IMR-90 (cell line): ENCODE results near the gene MRAP. TPM values are rescaled to one million over a fixed set of nuclear protein-coding genes. Genes with fewer than 3 reads are reported as not detected.

ENCODE experiments used
- ATAC-seq: fragments of 200-7000 bp; cut with Tn5 transposase; 2 replicates; pipeline ENCODE4 v1.9.1; 2020; ENCODE audit warnings: low read depth, mild to moderate bottlenecking, moderate library complexity
- BruUV-seq: library from RNA; stranded (reverse); fragments of 400-500 nt; replicated peaks from 2 replicates; lab custom pipeline; 2021; lab: Mats Ljungman, UMichigan
- CTCF ChIA-PET: fragments of 300-600 bp; formaldehyde crosslinking; extraction: SDS; loops from one replicate; lab custom pipeline; 2021; ENCODE audit warnings: antibody characterized with exemption; lab: Yijun Ruan, JAX
- POLR2A ChIA-PET: fragments of 300-600 bp; sonication (Branson Sonifier 250); formaldehyde crosslinking; loops from one replicate; lab custom pipeline; 2022; ENCODE audit warnings: antibody characterized with exemption; ENCODE audit not compliant: unreplicated experiment; lab: Charles Lee
- DNase-seq: peaks from one replicate; pipeline ENCODE4 v3.0.0; 2013
- H2AFZ ChIP-seq: replicated peaks from 2 replicates; pipeline ENCODE3; 2013; ENCODE audit warnings: low read length, mild to moderate bottlenecking; ENCODE audit not compliant: poor library complexity
- H2AK5ac ChIP-seq: 2 replicates; pipeline ENCODE4 v1.6.1; 2013; ENCODE audit warnings: low read depth, low read length, inconsistent platforms
- H2AK9ac ChIP-seq: replicated peaks from 2 replicates; pipeline ENCODE3; 2013; ENCODE audit warnings: mild to moderate bottlenecking, low read depth, low read length, moderate library complexity; ENCODE audit not compliant: poor library complexity
- H2BK120ac ChIP-seq: 2 replicates; pipeline ENCODE4 v1.6.1; 2013; ENCODE audit warnings: low read depth, low read length, inconsistent platforms
- H2BK15ac ChIP-seq: 3 replicates; pipeline ENCODE4 v1.6.1; 2013; ENCODE audit warnings: low read depth, low read length, inconsistent platforms
- H2BK20ac ChIP-seq: 2 replicates; pipeline ENCODE4 v1.6.1; 2013; ENCODE audit warnings: low read depth, mild to moderate bottlenecking, inconsistent platforms, low read length, moderate library complexity
- H2BK5ac ChIP-seq: 2 replicates; pipeline ENCODE4 v1.6.1; 2013; ENCODE audit warnings: mild to moderate bottlenecking, low read depth, low read length, inconsistent platforms; ENCODE audit not compliant: poor library complexity, severe bottlenecking
- H3K14ac ChIP-seq: replicated peaks from 2 replicates; pipeline ENCODE4 v1.6.1; 2013; ENCODE audit warnings: low read depth, low read length, inconsistent platforms
- H3K18ac ChIP-seq: 2 replicates; pipeline ENCODE4 v1.6.1; 2013; ENCODE audit warnings: low read depth, low read length, control low read depth
- H3K23ac ChIP-seq: 2 replicates; pipeline ENCODE4 v1.6.1; 2013; ENCODE audit warnings: low read depth, low read length, inconsistent platforms
- H3K27ac ChIP-seq: 2 replicates; pipeline ENCODE4 v1.5.1; 2013; ENCODE audit warnings: mild to moderate bottlenecking, control low read depth, low read length; ENCODE audit not compliant: insufficient read depth
- H3K27me3 ChIP-seq: 2 replicates; pipeline ENCODE4 v1.6.1; 2013; ENCODE audit warnings: low read length; ENCODE audit not compliant: control insufficient read depth, insufficient read depth
- H3K36me3 ChIP-seq: 2 replicates; pipeline ENCODE4 v1.6.1; 2013; ENCODE audit warnings: low read length, mixed read lengths; ENCODE audit not compliant: control insufficient read depth, insufficient read depth
- H3K4ac ChIP-seq: 2 replicates; pipeline ENCODE4 v1.6.1; 2013; ENCODE audit warnings: low read depth, low read length, inconsistent platforms
- H3K4me1 ChIP-seq: 2 replicates; pipeline ENCODE4 v1.6.1; 2013; ENCODE audit warnings: low read length, mixed read lengths; ENCODE audit not compliant: control insufficient read depth, insufficient read depth
- H3K4me2 ChIP-seq: 2 replicates; pipeline ENCODE4 v1.6.1; 2013; ENCODE audit warnings: low read depth, mild to moderate bottlenecking, control low read depth, low read length, moderate library complexity
- H3K4me3 ChIP-seq: 2 replicates; pipeline ENCODE4 v1.5.1; 2013; ENCODE audit warnings: low read depth, mild to moderate bottlenecking, control low read depth, low read length, moderate library complexity; ENCODE audit not compliant: insufficient read depth
- H3K56ac ChIP-seq: 2 replicates; pipeline ENCODE4 v1.6.1; 2013; ENCODE audit warnings: low read length, inconsistent platforms; ENCODE audit not compliant: insufficient read depth; ENCODE audit errors: extremely low read depth
- H3K79me1 ChIP-seq, 2 experiments: 2 replicates each; pipeline ENCODE4 v1.6.1; 2013; ENCODE audit warnings: low read length in 2 of 2, inconsistent platforms in 1 of 2, low read depth in 1 of 2
- H3K9ac ChIP-seq: 2 replicates; pipeline ENCODE4 v1.6.1; 2013; ENCODE audit warnings: low read depth, low read length, control low read depth
- H3K9me1 ChIP-seq: 2 replicates; pipeline ENCODE4 v1.6.1; 2013; ENCODE audit warnings: low read length, inconsistent platforms; ENCODE audit not compliant: insufficient read depth
- H3K9me3 ChIP-seq: 2 replicates; pipeline ENCODE4 v1.6.1; 2013; ENCODE audit warnings: low read length; ENCODE audit not compliant: control insufficient read depth, insufficient read depth
- H4K20me1 ChIP-seq: 2 replicates; pipeline ENCODE4 v1.6.1; 2013; ENCODE audit warnings: low read length, inconsistent platforms; ENCODE audit not compliant: insufficient read depth
- H4K5ac ChIP-seq: 2 replicates; pipeline ENCODE4 v1.6.1; 2013; ENCODE audit warnings: mild to moderate bottlenecking, low read depth, low read length, control low read depth
- H4K8ac ChIP-seq, 2 experiments: 2 replicates each; pipeline ENCODE4 v1.6.1; 2013; ENCODE audit warnings: low read depth in 2 of 2, low read length in 2 of 2, control low read depth in 1 of 2, inconsistent platforms in 1 of 2
- H4K91ac ChIP-seq: 2 replicates; pipeline ENCODE4 v1.6.1; 2013; ENCODE audit warnings: low read depth, low read length, inconsistent platforms; ENCODE audit not compliant: insufficient read depth
- MAFK ChIP-seq: IDR thresholded peaks from 2 replicates; pipeline ENCODE4 v1.6.1; 2012; ENCODE audit warnings: low read depth, low read length, improper control_type of control experiment
- MXI1 ChIP-seq: IDR thresholded peaks from 2 replicates; pipeline ENCODE4 v1.6.1; 2012; ENCODE audit warnings: low read depth, mild to moderate bottlenecking, low read length, moderate library complexity, borderline replicate concordance
- WGBS, 2 experiments: methylation state at CpG; one replicate each; pipeline versions ENCODE4 v1.1.5 to v1.1.7; 2013; ENCODE audit warnings: missing lambda C conversion rate in 2 of 2; ENCODE audit not compliant: insufficient read length in 1 of 2; ENCODE audit errors: extremely low coverage in 2 of 2; 5-methylcytosine and 5-hydroxymethylcytosine counted together
- dilution Hi-C: fragments of 300-500 bp; cut with HindIII; formaldehyde crosslinking; loops from one replicate; pipeline ENCODE4 v1.14.3; 2018; ENCODE audit warnings: low sequenced_read_pairs; ENCODE audit not compliant: unreplicated experiment
- in situ Hi-C: fragments of 300-500 bp; cut with MboI; formaldehyde crosslinking; loops from 3 replicates; pipeline ENCODE4 v1.14.3; 2019; ENCODE audit warnings: low sequenced_read_pairs, inconsistent platforms, mixed read lengths
- intact Hi-C: fragments of 100-400 bp; cut with micrococcal nuclease; formaldehyde crosslinking; loops from 2 replicates; pipeline ENCODE4 v1.10.0; 2022
- polyA plus RNA-seq, 3 experiments: library from polyadenylated mRNA; depleted of rRNA; stranded (reverse); fragments of >200 nt; gene quantifications; 2 replicates each; pipeline ENCODE4 v1.2.3, GENCODE V29; 2012; ENCODE audit warnings: low replicate concordance in 1 of 3
- total RNA-seq: library from RNA; depleted of rRNA; stranded (reverse); fragments of >200 nt; gene quantifications from 2 replicates; pipeline ENCODE4 v1.2.3, GENCODE V29; 2012
- TF ChIP-seq, protein P1 (sequence below): fragments of 150-350 bp; IDR thresholded peaks from 2 replicates; pipeline ENCODE4 v1.6.1; 2017; ENCODE audit warnings: mild to moderate bottlenecking, antibody characterized with exemption, low read length, low read depth

Gene MRAP
- total and polyA plus RNA-seq, 2 of the 4 experiments (the other 2 are of a cell fraction), result not detected

- Histone ChIP-seq H4K5ac (no peak overlapping the region), H3K14ac (peak overlapping the region; percentile 52), H2AK5ac (0 out of 2 replicates have a peak overlapping the region, but pooled peaks have one; percentile 4), H4K8ac (no peak overlapping the region), H4K91ac (no peak overlapping the region), H2BK20ac (no peak overlapping the region), H3K27ac (no peak overlapping the region), H4K20me1 (no peaks in the 10 kb centered on the region; the same call in 1 of the 2 replicates), H2BK120ac (no peak overlapping the region), H3K79me1 (peaks cover 6 to 26% of the 10 kb centered on the region in 2 experiments; a peak in 3 of 4 replicates), H3K27me3 (no peaks in the 10 kb centered on the region), H3K4ac (no peak overlapping the region), H3K36me3 (peaks cover 37% of the 10 kb centered on the region), H3K4me3 (no peak overlapping the region), H3K4me2 (no peak overlapping the region), H3K9me3 (no peaks in the 10 kb centered on the region), H3K9me1 (peaks cover 10% of the 10 kb centered on the region), H2AK9ac (peak overlapping the region; percentile 52), H3K9ac (no peak overlapping the region), H2BK5ac (peak overlapping the region; percentile 40), H3K18ac (no peak overlapping the region), H3K56ac (no peak overlapping the region), H2AFZ (no peak overlapping the region), H2BK15ac (0 out of 3 replicates have a peak overlapping the region, but pooled peaks have one; percentile 30), H3K4me1 (peaks cover 9% of the 10 kb centered on the region), H3K23ac (peak overlapping the region; percentile 66; the same call in 1 of the 2 replicates)
- POLR2A ChIA-PET, result no interaction called here
- dilution Hi-C loops (no loop called here), in situ Hi-C loops (no loop called here), intact Hi-C loops (no loop called here)
- DNase-seq, result peak; percentile 62
- no TSS peak for BruUV-seq
- TF ChIP-seq MXI1, result no peak
- no peak for TF ChIP-seq MAFK
- TF ChIP-seq, protein P1, sequence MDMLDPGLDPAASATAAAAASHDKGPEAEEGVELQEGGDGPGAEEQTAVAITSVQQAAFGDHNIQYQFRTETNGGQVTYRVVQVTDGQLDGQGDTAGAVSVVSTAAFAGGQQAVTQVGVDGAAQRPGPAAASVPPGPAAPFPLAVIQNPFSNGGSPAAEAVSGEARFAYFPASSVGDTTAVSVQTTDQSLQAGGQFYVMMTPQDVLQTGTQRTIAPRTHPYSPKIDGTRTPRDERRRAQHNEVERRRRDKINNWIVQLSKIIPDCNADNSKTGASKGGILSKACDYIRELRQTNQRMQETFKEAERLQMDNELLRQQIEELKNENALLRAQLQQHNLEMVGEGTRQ, result no peak
- CTCF ChIA-PET, result no interaction called here
- peak; percentile 48 for ATAC-seq
- WGBS, 2 experiments, result no CpG with 5 or more reads among the region's 3 CpGs
These were observed 31.1 kb downstream of the MRAP start for GRCh38 chr21:32329776-32330175.
